CD1c-positive myeloid dendritic cell (primary cell): ENCODE measurements around the gene MRGPRE.

ENCODE experiments used
- DNase-seq: peaks from one replicate; pipeline ENCODE4 v3.0.0-alpha.2; 2016; ENCODE audit errors: extremely low spot score

Gene MRGPRE

DNA sequence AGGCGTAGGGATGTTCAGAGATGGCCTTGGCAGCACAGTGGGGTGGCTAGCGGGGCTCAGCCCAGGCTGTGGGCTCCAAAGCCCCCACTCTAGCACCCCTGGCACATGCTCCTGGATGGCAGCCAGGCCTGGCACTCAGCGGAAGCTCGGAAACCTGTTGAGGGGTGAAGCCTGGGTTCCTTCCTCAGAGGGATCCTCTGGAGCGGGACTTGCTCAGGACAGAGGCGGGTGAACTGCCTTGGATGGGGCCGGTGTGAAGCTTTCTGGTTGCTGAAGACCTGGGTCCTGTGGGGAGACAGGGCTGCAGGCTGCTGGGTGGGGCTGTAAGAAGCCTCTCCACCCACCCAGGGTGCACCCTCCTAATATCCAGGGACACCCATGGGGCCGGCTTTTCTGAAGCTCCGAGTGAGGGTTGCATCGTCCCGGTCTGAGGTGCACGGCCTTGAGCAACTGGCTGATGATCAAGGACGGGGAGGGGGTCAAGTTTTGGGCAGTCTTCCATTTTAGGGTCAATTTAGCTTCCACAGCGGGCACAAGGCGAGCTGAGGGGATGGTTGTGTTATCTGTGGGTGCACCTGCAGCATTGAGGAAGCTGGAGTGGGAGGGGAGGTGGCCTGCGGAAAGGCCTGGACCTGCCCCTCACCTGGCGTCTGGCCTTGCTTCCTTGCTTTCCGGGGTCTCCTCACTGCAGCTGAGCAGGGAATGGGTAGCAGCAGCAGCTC lies 5.2 kb downstream of the MRGPRE start:
- DNase-seq = no peak

DNA sequence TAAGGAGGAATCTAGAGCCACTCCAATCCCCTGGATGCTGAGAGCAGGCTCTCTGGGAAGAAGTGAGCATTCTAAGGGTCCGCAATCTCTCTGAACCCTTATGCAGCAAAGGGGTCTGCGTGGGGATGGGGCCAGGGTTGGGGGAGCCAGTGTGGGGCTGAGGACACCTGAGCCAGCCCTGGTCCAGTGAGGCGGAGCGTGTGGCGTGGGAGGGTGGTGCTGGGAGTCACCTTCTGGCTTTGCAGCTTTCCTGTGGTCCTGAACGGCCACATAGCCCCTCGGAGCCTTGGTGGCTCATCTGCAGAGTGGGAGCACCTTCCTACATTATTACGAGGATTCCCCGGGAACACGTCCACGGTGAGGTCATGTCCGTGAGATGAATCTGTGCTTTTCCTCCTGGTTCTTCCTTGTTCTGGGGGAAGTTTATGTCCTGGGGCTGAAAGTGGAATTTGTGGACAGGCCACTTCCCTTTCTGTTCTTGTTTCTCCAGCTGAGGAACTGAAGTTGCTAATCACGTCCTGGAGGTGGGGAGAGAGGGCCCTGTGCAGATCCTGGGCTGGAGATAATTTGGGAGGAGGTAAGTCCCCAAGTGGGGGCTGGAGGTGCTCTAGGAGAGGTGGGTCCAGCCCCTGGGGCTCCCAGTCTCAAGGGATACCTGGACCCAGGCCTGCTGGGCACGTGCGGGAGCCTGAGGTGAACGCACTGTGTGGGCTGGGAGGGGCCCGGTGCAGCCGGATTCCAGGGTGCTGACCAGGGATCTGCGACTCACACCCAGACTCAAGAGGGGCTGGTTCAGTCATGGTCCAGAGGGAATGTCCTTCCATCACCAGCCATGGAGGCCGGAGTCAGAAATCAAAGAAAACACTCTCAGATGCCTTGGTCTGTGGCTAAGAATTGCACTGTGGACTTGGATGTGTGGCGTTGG lies 6.1 kb downstream of the MRGPRE start:
- DNase-seq = peak; percentile 58

DNA sequence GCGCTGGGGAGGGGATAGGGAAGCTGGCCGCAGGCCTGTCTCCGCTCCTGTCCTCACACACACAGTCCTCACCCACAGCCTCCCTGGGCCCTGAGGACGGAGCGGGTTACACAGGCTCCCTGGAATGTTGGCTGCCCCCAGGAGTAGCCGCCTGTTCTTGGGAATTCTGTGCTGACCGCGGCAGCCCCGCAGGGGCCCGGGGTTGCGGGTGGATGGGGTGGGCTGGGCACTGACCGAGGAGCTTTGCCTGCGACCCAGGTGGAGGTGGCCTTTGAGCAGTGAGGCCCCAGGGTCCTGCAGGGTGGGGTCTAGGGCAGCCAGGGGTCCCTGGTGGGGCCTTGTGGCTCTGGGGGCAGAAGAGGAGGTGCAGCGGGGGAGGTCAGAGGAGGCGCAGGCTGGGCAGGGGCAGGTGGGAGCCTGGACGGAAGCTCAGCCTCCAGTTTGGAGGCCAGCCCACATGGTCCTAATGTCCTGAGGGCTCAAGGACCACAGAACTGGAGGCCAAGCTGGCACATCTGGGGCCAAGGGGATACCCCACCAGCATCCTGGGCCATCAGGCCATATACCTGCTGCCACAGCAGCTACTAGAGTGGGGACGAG lies 7.0 kb downstream of the MRGPRE start:
- DNase-seq = no peak

DNA sequence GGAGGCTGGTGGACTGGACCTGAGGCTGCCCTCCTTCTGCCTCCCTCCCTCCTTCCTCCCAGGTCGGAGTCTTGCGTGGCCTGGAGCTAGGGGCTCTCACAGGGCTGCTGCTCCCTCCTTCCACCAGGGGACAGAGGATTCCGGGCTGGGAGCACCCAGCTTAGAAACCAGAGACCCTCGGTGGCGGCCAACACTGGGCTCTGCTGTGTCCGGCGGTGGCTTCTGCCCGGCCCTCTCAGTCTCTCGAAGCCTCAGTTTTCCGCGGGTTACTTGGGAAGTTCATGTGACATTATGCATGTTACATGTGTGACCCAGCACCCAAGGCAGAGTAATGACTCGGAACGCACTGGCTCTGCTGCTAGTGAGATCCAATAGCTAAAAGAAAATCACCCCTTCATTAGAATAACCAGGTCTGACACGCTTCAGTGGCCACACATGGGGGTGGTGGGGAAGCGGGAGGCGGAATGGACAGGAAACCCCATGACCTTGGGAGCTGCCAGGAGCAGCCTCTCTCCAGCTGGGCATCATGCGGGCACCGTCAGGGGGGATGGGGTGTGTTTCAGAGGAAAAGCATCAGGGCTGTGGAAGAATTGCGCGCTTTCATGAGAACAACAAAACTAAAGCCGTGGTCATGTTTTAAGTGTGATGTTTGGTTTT lies 7.7 kb downstream of the MRGPRE start:
- no peak for DNase-seq

DNA sequence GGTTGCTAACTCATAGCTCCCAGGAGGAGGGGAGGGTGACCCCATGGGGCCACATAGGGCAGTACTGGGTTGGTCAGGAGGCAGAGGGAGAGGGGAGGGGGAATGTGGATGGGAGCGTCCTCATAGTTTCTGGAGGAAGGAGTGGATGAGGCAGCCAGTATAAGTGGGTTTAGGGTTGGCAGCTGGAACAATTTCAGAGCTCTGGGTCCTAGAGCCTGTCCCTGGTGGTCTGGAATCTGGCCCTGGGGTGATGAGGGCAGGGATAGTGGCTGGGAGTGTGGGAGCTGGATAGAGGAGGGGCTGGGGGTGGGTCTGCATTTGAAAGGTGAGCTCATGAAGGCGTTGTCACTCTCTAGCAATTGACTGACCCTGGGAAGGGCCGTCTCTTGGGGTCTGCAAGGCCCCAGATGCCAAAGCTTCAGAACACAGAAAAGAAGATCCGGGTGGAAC lies 8.3 kb downstream of the MRGPRE start:
- DNase-seq = no peak

DNA sequence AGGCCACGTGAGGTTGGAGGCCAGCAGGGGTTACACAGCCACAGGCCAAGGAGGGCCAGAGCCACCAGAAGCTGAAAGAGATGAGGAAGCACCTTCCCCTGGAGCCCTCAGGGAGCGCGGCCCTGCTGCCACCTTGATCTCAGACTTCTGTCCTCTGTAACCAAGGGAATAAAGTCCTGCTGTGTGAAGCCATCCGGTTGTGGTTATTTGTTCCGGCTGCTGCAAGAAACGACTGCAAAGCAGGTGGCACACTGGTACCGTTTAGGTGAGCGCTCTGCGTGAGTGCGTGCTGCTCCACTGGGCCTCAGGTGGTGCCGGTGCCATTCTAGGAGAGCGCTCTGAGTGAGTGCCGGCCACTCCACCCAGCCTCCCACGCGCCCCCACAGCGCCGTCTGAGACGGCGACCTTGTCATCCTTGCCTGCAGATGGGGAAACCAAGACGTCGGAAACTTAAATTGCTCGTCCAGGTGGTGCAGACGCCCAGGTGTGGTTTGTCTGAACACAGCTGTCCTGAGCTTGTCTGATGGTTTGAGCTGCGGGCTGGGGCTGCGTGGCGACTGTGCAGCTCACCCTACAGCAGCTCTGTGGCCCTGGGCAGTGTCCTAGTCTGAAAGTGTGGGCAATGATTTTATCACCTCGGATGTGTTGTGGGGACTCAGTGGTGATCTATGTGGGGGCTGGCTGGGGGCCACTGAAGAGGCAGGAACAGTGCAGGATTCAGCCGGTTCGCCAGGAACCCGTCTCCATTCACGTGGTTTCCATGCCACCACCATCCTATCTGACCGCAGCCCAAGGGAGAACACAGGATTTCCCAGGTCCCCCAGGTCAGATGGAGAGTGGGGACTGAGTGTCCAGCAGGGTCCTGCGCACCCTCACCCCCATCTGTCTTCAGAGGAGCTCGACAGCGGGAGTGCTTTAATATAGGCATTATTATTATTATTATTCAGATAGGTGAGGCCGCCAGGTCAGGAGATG lies 9.0 kb downstream of the MRGPRE start:
- no peak for DNase-seq

DNA sequence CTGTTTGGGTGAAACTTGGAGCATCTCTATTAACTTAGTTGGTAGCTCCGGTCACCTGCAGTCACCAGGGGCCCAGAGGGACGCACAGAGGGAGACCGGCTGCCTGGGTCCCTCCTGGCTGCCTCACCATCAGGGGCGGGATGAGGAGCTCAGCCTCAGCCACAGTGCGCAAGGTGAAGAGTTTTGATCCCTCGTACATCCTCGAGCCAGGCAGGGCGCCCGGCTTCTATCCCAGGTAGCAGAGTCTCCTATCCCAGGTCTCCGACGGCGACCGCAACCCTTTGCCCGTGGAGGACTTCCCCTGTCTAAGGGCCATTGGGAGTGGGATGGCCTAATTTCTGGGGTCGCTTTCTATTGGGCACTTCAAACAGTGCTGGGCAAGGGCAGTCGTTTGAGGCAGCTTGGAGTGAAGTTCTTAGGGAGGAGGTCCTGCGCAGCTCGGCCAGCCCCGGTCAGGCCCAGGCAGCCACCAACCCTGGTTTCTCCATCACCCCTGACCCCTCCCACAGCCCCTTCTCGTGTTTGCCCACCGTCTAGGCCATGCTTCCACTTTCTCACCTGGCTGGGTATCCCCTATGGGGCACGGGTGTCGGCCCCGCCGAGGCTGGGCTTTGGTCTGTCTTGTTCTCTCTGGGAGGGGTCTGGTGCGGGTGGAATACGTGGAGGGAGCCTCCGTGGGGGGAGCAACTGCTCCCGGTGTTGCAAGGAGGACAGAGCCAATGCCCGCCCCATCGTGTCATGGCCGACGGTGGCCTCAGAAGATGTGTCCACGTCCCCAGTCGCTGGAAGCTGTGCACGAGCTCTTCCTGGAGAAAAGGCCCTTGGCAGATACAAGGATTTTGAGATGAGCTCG lies 10.0 kb downstream of the MRGPRE start:
- DNase-seq = no peak

DNA sequence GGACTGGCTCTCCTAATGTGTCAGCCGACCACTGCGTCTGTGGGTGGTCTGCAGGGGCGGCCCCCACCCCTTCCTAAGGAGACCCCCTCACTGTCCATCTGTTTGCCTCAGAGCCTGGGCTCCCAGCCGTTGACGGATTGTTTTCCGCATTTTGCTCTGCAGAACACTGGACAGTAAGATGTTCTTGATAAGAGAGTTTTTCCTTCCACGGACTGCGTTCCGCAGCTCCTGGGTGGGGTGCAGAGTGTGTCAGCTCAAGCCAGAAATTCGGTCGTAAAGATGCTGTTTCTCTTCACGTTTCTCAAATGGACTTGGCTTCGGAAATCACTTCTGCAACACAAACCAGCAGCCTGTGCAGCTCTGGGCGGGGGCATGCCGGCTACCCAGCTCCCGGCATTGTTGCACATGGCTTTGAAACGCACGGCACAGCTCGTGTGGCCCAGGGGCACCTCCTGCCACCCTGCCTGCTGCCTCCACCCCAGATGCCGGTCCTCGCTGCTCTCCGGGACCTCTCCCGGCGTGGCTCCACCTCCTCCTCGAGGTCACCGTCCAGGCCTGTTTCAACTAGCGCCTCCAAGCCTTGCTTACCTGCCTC lies 10.7 kb downstream of the MRGPRE start:
- DNase-seq = no peak

DNA sequence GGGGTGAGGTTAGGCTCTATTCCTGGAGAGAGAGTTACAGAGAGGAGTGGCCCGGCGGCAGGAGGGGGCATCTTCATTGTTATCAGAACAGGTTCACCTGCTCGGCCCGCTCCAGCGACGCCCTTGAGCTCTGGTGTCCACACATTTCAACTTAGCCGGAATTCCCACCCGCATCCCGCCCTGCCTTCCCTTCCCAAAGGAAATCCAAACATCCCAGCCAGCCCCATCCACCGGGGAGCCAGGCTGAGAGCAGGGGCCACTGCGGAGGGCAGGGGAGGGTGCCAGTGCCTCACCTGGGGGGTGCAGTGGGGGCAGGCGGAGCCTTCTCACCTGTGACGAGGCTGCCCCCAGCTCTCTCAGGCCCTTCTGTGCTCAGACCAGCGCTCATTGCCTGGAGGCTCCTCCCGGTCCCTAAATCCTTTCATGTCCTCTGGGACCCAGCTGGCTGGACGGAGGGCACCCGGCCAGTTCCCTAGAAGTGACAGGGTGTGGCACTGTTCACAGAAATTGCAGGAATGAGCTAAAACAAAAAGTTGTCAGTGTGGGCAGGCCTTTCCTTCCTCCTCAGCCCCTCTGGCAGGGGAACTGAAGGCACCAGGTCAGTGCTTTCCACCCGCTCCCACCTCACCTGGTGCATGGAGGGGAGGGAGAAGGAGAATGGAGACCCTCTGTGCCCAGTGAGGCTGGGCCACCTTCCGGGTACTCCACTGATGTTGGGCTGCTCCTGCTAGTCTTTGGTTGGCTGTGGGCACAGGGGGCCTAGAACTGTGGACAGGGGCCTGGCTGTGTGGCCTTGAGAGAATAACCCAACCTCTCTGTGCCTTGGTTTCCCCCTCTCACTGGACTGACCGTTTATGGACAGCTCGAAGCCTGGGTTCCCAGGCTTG lies 11.5 kb downstream of the MRGPRE start:
- DNase-seq = peak; percentile 10

DNA sequence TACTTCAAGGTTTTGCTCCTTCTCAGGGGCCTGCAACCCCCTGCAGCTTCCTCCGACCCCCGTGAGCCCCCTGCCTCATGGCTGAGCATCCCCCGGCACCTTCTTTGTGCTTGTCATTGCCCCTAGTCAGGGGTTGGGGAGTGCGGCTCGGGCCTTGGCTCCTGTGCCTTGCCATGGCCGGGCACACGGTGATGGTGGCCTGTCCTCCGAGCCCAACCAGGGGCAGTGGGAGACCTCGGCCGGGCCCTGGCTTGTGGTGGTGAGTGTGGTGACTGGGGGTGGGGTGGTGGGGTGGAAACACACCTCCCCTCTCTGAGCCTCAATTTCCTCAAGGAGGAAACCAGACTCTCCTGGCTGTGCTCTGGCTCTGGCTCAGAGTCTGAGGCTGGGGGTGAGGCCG lies 12.1 kb downstream of the MRGPRE start:
- DNase-seq = no peak

DNA sequence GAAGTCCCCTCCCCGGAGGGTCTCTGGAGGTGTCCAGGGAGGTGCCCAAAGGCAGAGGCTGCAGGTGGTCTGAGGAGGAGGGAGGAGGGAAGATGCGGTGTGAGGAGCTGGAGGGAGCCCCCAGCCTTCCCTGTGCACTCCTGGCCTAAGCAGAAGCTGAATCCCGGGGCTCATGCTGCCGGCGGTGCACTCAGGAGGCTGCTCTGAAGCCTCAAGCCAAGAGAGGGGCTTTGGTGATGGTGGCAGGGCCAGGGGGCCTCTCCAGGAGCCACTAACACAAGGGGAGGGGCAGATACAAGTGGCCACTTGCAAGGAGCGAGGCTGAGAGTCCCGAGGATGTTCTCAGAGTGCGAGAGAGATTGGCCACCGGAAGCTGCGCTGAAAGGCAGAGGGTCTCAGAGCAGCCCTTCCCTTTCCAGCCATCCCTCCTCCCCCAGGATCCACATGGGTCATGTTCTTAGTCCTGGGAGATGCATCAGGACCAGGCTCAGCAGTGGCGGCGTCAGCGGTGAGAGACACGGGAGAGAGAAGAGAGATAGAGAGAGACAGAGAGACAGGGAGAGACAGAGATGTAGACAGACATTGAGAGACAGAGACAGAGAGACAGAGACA lies 12.8 kb downstream of the MRGPRE start:
- no peak for DNase-seq

DNA sequence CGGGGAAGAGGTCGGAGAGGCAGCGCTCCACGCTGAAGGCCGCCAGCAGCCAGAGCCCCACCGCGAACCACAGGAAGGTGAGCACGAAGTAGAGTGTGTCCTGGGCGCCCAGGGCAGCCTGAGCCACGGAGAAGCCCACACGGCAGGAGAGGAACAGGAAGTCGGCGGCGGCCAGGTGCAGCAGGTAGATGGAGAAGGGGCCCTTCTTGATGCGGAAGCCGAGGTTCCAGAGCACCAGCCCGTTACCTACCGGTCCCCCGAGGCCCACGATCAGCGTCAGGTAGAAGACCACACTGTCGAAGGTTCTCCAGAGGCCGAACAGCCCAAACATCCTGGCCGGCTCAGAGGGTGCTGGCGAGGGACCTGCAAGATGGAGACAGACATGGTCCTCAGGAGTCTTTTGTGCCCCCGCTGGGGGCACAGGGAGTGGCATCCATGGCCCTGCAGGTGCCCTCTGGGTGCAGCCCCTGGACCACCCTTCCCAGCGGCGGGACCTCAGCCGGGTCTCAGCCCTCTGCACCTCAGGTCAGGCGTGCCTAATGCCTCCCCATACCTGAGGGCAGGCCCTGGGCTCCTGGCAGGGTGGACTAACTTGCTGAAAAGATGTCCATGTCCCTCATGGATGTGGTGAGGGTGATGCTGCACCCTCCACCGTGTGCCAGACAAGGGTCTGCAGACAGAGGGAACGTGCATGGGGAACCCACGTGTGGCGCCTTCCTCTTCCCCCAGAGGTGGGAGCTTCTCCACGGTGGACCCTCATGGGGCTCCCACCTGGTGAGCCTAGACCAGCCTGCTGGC lies 13.5 kb downstream of the MRGPRE start, which contains the start of gene MRGPRG:
MRGPRG (minus strand) TSS at position 331 of the 798 bp plus-strand sequence; CDS start at position 331, 0 bp downstream.
- DNase-seq = no peak

DNA sequence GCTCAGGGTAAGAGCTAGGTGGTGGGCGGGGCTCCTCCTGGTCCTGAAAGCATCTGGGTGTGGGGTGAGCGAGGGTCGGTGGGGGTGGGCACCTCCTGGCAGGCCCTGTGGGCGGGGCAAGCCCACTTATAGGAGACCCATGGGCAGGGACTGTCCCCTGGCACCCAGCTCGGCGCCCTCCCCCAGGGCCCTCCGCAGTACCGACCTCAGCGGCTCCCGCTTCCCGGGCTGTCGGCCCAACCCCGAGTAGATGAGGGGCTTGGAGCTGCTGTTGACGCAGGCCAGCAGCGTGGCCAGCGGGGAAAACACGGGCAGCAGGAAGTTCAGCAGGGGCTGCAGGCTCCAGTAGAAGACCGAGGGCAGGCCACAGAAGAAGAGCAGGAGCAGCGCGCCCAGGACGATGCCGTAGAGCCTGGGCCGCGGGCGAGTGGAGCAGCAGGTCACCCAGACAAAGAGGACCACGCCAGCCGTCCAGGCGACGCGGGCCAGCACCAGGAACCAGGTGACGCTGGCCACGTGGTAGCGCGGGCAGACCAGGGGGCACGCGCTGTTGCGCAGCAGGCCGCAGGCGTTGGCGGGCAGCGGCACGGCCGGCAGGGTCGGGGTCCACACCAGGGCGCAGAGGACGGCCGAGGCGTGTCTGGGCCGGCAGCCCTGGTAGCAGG lies 14.3 kb downstream of the MRGPRE start:
- DNase-seq = no peak

DNA sequence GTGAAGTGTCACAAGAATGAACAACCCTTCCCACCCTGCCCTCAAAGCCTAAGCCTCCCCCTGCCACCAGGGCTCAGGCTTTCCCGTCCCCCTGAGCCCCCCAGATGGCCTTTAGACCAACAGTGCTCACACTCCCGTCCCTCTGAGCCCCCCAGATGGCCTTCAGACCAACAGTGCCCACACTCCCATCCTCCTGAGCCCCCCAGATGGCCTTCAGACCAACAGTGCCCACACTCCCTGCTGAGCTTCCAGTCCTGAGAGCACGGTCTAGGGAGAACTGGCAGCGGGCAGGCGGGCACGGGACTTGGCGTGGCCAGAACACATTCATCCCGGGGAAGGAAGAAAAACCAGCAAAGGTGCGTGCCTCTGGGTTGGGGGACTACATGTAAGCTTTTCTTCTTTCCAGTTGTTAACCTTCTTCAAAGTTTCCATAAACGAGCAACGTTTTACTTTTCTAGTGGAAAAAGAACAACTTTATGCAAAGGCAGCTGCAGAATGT lies 16.1 kb downstream of the MRGPRE start:
- DNase-seq = no peak

DNA sequence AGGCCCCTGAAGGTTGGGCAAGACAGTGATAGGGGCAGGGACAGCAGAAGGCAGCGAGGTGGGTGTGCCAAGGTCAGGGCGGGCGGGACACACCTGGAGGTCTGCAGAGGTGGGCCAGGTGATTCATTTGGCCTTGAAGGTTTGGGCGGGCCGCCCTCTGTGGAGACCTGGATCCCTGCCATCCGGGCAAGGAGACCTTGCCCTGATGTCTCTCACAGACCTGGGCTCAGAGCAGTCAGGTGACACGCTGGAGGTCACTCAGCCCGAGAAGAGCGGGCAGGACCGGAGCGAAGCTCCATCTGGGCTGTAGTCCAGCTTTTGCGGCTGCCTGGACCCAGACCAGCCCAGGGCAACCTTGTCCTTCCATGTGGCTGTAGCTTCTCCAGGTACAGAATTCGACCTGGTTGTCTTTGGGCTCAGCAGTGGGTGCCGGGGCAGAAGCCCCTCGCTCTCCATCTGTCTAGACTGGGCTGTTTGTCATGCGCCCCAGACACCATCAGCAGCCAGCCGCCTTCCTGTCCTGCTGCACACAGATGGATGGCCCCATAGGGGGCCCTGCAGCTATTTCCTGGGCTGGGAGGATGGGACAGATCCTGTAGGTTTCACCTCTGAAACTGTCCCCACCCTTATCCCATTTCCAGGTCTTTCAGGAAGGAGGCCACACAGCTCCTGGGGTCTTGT lies 16.7 kb downstream of the MRGPRE start:
- DNase-seq = no peak

DNA sequence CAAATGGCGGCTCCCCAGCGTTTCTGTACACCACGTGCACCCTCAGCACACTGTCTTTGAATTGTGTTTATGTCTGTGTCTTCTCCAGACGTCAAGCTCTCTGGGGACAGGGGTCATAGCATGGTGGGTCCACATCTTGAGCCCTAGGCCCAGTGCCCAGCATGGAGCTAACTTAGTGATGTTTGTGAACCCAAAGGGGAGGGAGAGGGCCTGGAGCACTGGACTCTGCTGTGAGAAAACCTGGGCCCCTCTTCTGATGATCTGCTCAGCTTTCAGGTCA lies 17.9 kb downstream of the MRGPRE start:
- DNase-seq = no peak
